Neuron (in vitro differentiated cells): ENCODE data around the gene WDFY4.

Experiments used
- H2AFZ ChIP-seq: one replicate; pipeline ENCODE4 v1.6.1; 2013; ENCODE audit warnings: low read depth, mild to moderate bottlenecking, inconsistent platforms, low read length, moderate library complexity
- H3K27me3 ChIP-seq: one replicate; pipeline ENCODE4 v1.6.1; 2013; ENCODE audit warnings: low read length; ENCODE audit not compliant: insufficient read depth
- H3K36me3 ChIP-seq: one replicate; pipeline ENCODE4 v1.6.1; 2013; ENCODE audit warnings: low read length; ENCODE audit not compliant: insufficient read depth
- H3K4me1 ChIP-seq: one replicate; pipeline ENCODE4 v1.6.1; 2013; ENCODE audit warnings: low read length; ENCODE audit not compliant: insufficient read depth
- H3K4me3 ChIP-seq: 2 replicates; pipeline ENCODE4 v1.5.1; 2013; ENCODE audit warnings: mild to moderate bottlenecking, low read length, moderate library complexity
- H3K9me3 ChIP-seq: one replicate; pipeline ENCODE4 v1.6.1; 2013; ENCODE audit warnings: low read length

The WDFY4 gene

GRCh38 chr10:48897441-48897790 lies 212.7 kb downstream of the WDFY4 start:
- H3K27me3 ChIP-seq, result no peaks in the 10 kb centered on the region
- H3K4me3 ChIP-seq, result no peak overlapping the region
- H3K36me3 ChIP-seq, result no peaks in the 10 kb centered on the region
- no peaks in the 10 kb centered on the region for H3K9me3 ChIP-seq
- no peaks in the 10 kb centered on the region for H3K4me1 ChIP-seq
- H2AFZ ChIP-seq, result no peak overlapping the region

- Histone ChIP-seq H2AFZ (no peak overlapping the region), H3K9me3 (no peaks in the 10 kb centered on the region), H3K36me3 (no peaks in the 10 kb centered on the region), H3K4me3 (no peak overlapping the region), H3K4me1 (no peaks in the 10 kb centered on the region), H3K27me3 (no peaks in the 10 kb centered on the region)
Measured at GRCh38 chr10:48898426-48898825, 213.8 kb downstream of the WDFY4 start.

GRCh38 chr10:48899781-48900180 lies 215.1 kb downstream of the WDFY4 start:
- Histone ChIP-seq H3K27me3 (no peaks in the 10 kb centered on the region), H3K9me3 (no peaks in the 10 kb centered on the region), H2AFZ (no peak overlapping the region), H3K4me1 (no peaks in the 10 kb centered on the region), H3K36me3 (no peaks in the 10 kb centered on the region), H3K4me3 (no peak overlapping the region)

GRCh38 chr10:48900371-48900801 lies 215.7 kb downstream of the WDFY4 start:
- Histone ChIP-seq H3K27me3 (no peaks in the 10 kb centered on the region), H3K4me3 (no peak overlapping the region), H3K4me1 (no peaks in the 10 kb centered on the region), H3K36me3 (no peaks in the 10 kb centered on the region), H3K9me3 (no peaks in the 10 kb centered on the region), H2AFZ (no peak overlapping the region)

GRCh38 chr10:48901319-48901718 lies 216.6 kb downstream of the WDFY4 start:
- Histone ChIP-seq H3K4me3 (no peak overlapping the region), H3K4me1 (no peaks in the 10 kb centered on the region), H2AFZ (no peak overlapping the region), H3K9me3 (no peaks in the 10 kb centered on the region), H3K36me3 (no peaks in the 10 kb centered on the region), H3K27me3 (no peaks in the 10 kb centered on the region)

GRCh38 chr10:48902096-48902495 lies 217.4 kb downstream of the WDFY4 start:
- Histone ChIP-seq H3K4me1 (no peaks in the 10 kb centered on the region), H3K36me3 (no peaks in the 10 kb centered on the region), H2AFZ (no peak overlapping the region), H3K4me3 (no peak overlapping the region), H3K9me3 (no peaks in the 10 kb centered on the region), H3K27me3 (no peaks in the 10 kb centered on the region)

GRCh38 chr10:48903151-48903550 lies 218.5 kb downstream of the WDFY4 start:
- H3K4me1 ChIP-seq, result no peaks in the 10 kb centered on the region
- H3K27me3 ChIP-seq, result no peaks in the 10 kb centered on the region
- H3K9me3 ChIP-seq, result no peaks in the 10 kb centered on the region
- H2AFZ ChIP-seq, result no peak overlapping the region
- no peak overlapping the region for H3K4me3 ChIP-seq
- no peaks in the 10 kb centered on the region for H3K36me3 ChIP-seq

GRCh38 chr10:48904861-48905260 lies 220.2 kb downstream of the WDFY4 start:
- Histone ChIP-seq H3K9me3 (no peaks in the 10 kb centered on the region), H3K27me3 (no peaks in the 10 kb centered on the region), H3K36me3 (no peaks in the 10 kb centered on the region), H3K4me1 (no peaks in the 10 kb centered on the region), H2AFZ (no peak overlapping the region), H3K4me3 (no peak overlapping the region)

- no peaks in the 10 kb centered on the region for H3K27me3 ChIP-seq
- no peaks in the 10 kb centered on the region for H3K4me1 ChIP-seq
- no peak overlapping the region for H3K4me3 ChIP-seq
- no peaks in the 10 kb centered on the region for H3K9me3 ChIP-seq
- H3K36me3 ChIP-seq, result no peaks in the 10 kb centered on the region
- no peak overlapping the region for H2AFZ ChIP-seq
Measured at GRCh38 chr10:48905311-48905710, 220.6 kb downstream of the WDFY4 start.

GRCh38 chr10:48906841-48907240 lies 222.2 kb downstream of the WDFY4 start:
- H3K4me3 ChIP-seq, result no peak overlapping the region
- H3K36me3 ChIP-seq, result no peaks in the 10 kb centered on the region

GRCh38 chr10:48907730-48908129 lies 223.1 kb downstream of the WDFY4 start:
- H3K36me3 ChIP-seq, result no peaks in the 10 kb centered on the region
- H3K27me3 ChIP-seq, result no peaks in the 10 kb centered on the region
- H3K9me3 ChIP-seq, result no peaks in the 10 kb centered on the region
- no peak overlapping the region for H2AFZ ChIP-seq
- no peaks in the 10 kb centered on the region for H3K4me1 ChIP-seq
- no peak overlapping the region for H3K4me3 ChIP-seq

More at GRCh38 chr10:48906841-48907240, 222.2 kb downstream of the WDFY4 start:
- Histone ChIP-seq H2AFZ (no peak overlapping the region), H3K9me3 (no peaks in the 10 kb centered on the region), H3K27me3 (no peaks in the 10 kb centered on the region), H3K4me1 (no peaks in the 10 kb centered on the region)

GRCh38 chr10:48910548-48910947 lies 225.9 kb downstream of the WDFY4 start:
- no peak overlapping the region for H2AFZ ChIP-seq
- H3K36me3 ChIP-seq, result no peaks in the 10 kb centered on the region
- no peaks in the 10 kb centered on the region for H3K4me1 ChIP-seq
- peaks cover 1% of the 10 kb centered on the region for H3K27me3 ChIP-seq
- no peak overlapping the region for H3K4me3 ChIP-seq
- H3K9me3 ChIP-seq, result no peaks in the 10 kb centered on the region

GRCh38 chr10:48913674-48914073 lies 229.0 kb downstream of the WDFY4 start:
- H3K4me3 ChIP-seq, result no peak overlapping the region
- H3K36me3 ChIP-seq, result no peaks in the 10 kb centered on the region
- peaks cover 10% of the 10 kb centered on the region for H3K27me3 ChIP-seq
- H3K9me3 ChIP-seq, result no peaks in the 10 kb centered on the region
- no peaks in the 10 kb centered on the region for H3K4me1 ChIP-seq
- H2AFZ ChIP-seq, result no peak overlapping the region

GRCh38 chr10:48923748-48924147 lies 239.1 kb downstream of the WDFY4 start:
- Histone ChIP-seq H3K27me3 (no peaks in the 10 kb centered on the region), H2AFZ (no peak overlapping the region), H3K36me3 (no peaks in the 10 kb centered on the region), H3K4me3 (no peak overlapping the region), H3K9me3 (no peaks in the 10 kb centered on the region), H3K4me1 (no peaks in the 10 kb centered on the region)
